Neural cell (in vitro differentiated cells): ENCODE measurements around the gene TMEM205. TPM values are rescaled to one million over a fixed set of nuclear protein-coding genes. Genes with fewer than 3 reads are reported as not detected.
A peak's percentile ranks its signal among the peaks of the same experiment; 100 is the strongest.

Experiments used
- H2AFZ ChIP-seq: fragments of 200-600, 300-800 bp; sonication (generic), shearing (Covaris generic); 2 replicates; pipeline ENCODE4 v1.6.0; 2014; ENCODE audit warnings: low read depth, mild to moderate bottlenecking, antibody characterized with exemption, low read length, moderate library complexity
- H3F3A ChIP-seq: fragments of 200-600 bp; shearing (Covaris generic); 2 replicates; pipeline ENCODE4 v1.6.1; 2016; ENCODE audit warnings: mild to moderate bottlenecking, moderate library complexity, mixed read lengths, antibody characterized with exemption, low read length; ENCODE audit not compliant: insufficient read depth, poor library complexity, severe bottlenecking
- H3K27ac ChIP-seq: fragments of 200-600, 300-800 bp; sonication (generic), shearing (Covaris generic); 2 replicates; pipeline ENCODE4 v1.5.1; 2014; ENCODE audit warnings: mild to moderate bottlenecking, low read length, moderate library complexity
- H3K27me3 ChIP-seq: fragments of 300-800, 200-600 bp; sonication (generic), shearing (Covaris generic); 2 replicates; pipeline ENCODE4 v1.6.0; 2014; ENCODE audit warnings: mild to moderate bottlenecking, low read depth, low read length, moderate library complexity; ENCODE audit not compliant: insufficient read depth
- H3K36me3 ChIP-seq: fragments of 300-800, 200-600 bp; sonication (generic), shearing (Covaris generic); 2 replicates; pipeline ENCODE4 v1.5.1; 2014; ENCODE audit warnings: mild to moderate bottlenecking, antibody characterized with exemption, low read length, moderate library complexity; ENCODE audit not compliant: insufficient read depth
- H3K4me2 ChIP-seq: fragments of 300-800, 200-600 bp; sonication (generic), shearing (Covaris generic); 2 replicates; pipeline ENCODE4 v1.6.0; 2014; ENCODE audit warnings: mild to moderate bottlenecking, low read length
- H3K4me3 ChIP-seq: fragments of 300-800, 200-600 bp; sonication (generic), shearing (Covaris generic); 2 replicates; pipeline ENCODE4 v1.5.1; 2014; ENCODE audit warnings: mild to moderate bottlenecking, low read length, moderate library complexity
- H3K79me2 ChIP-seq: fragments of 200-600 bp; shearing (Covaris generic); replicated peaks from 2 replicates; pipeline ENCODE4 v1.6.0; 2014; ENCODE audit warnings: mild to moderate bottlenecking, low read length, moderate library complexity; ENCODE audit not compliant: insufficient read depth
- H3K9ac ChIP-seq: fragments of 300-800, 200-600 bp; sonication (generic), shearing (Covaris generic); 2 replicates; pipeline ENCODE4 v1.6.1; 2016; ENCODE audit warnings: mild to moderate bottlenecking, low read length, mixed read lengths
- H3K9me2 ChIP-seq: fragments of 200-600 bp; shearing (Covaris generic); 2 replicates; pipeline ENCODE4 v1.6.1; 2016; ENCODE audit warnings: mild to moderate bottlenecking, low read length, mixed read lengths; ENCODE audit not compliant: insufficient read depth
- H3K9me3 ChIP-seq: fragments of 200-600, 300-800 bp; sonication (generic), shearing (Covaris generic); 2 replicates; pipeline ENCODE4 v1.6.1; 2016; ENCODE audit warnings: mild to moderate bottlenecking, mixed run types, low read length, moderate library complexity, mixed read lengths
- H4K20me1 ChIP-seq: fragments of 200-600 bp; shearing (Covaris generic); 2 replicates; pipeline ENCODE4 v1.6.1; 2016; ENCODE audit warnings: mild to moderate bottlenecking, mixed run types; ENCODE audit not compliant: insufficient read depth
- EP300 ChIP-seq: fragments of 450-650 bp; conservative IDR thresholded peaks from 2 replicates; pipeline ENCODE4 v1.6.1; 2014; ENCODE audit warnings: antibody characterized with exemption, mild to moderate bottlenecking, moderate library complexity; ENCODE audit not compliant: poor library complexity, severe bottlenecking
- EZH2 ChIP-seq: fragments of 200-600, 300-800 bp; shearing (Covaris generic), sonication (generic); IDR thresholded peaks from 2 replicates; pipeline ENCODE4 v1.6.1; 2014; ENCODE audit warnings: antibody characterized with exemption, low read length, borderline replicate concordance, mild to moderate bottlenecking; ENCODE audit not compliant: insufficient read depth, poor library complexity, severe bottlenecking
- MXI1 ChIP-seq: fragments of 450-650 bp; conservative IDR thresholded peaks from 2 replicates; pipeline ENCODE4 v1.6.1; 2014; ENCODE audit warnings: antibody characterized with exemption, mild to moderate bottlenecking; ENCODE audit not compliant: poor library complexity, severe bottlenecking
- POLR2AphosphoS5 ChIP-seq: IDR thresholded peaks from 2 replicates; pipeline ENCODE4 v1.6.1; 2012
- RAD21 ChIP-seq: fragments of 450-650 bp; conservative IDR thresholded peaks from 2 replicates; pipeline ENCODE4 v1.6.1; 2014; ENCODE audit warnings: antibody characterized with exemption, mild to moderate bottlenecking, moderate library complexity
- SMC3 ChIP-seq: fragments of 450-650 bp; conservative IDR thresholded peaks from 2 replicates; pipeline ENCODE4 v1.6.1; 2014; ENCODE audit warnings: antibody characterized with exemption, mild to moderate bottlenecking, moderate library complexity; ENCODE audit not compliant: poor library complexity
- TAF1 ChIP-seq: IDR thresholded peaks from 2 replicates; pipeline ENCODE4 v1.6.1; 2012; ENCODE audit warnings: low read depth
- polyA plus RNA-seq: library from polyadenylated mRNA; depleted of rRNA; stranded (reverse); fragments of >200 nt; gene quantifications from 2 replicates; pipeline ENCODE4 v1.2.3, GENCODE V29; 2014
- TF ChIP-seq, protein P1 (sequence below): fragments of 450-650 bp; IDR thresholded peaks from 2 replicates; pipeline ENCODE4 v1.5.1; 2014; ENCODE audit warnings: antibody characterized with exemption, mild to moderate bottlenecking, moderate library complexity; ENCODE audit not compliant: poor library complexity, severe bottlenecking
- TF ChIP-seq, protein P2 (sequence below): IDR thresholded peaks from 2 replicates; pipeline ENCODE4 v1.6.1; 2012; ENCODE audit warnings: borderline replicate concordance

TMEM205 gene
- polyA plus RNA-seq, 1 donor from 2014 or later: 136 TPM

DNA sequence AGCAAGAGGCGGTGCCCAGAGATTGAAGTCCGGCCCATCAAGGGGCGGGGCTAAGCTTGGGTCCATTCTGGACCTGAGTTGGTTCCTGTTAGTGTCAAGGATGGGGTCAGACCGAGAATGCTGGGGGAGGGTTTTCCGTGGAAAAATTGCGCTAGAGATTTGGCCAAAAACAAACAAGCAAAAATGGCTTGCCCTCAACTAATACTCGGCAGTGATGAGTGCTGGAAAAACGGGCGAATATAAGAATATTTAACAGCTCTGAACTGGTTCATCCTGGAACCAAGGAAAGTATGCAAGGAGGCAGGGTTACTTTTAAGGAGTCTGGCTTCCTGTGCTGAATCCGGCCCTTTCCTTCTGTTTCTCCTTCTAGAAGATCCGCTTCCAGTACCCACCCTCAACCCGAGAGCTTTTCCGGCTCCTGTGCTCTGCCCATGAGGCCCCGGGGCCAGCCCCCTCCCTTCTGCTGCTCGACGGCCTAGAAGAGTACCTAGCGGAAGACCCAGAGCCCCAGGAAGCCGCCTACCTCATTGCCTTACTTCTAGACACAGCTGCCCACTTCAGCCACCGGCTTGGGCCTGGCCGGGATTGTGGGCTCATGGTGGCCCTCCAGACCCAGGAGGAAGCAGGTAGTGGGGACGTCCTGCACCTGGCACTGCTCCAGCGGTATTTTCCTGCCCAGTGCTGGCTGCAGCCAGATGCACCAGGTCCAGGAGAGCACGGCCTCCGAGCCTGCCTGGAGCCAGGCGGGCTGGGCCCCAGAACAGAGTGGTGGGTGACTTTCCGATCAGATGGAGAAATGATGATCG is 29.3 kb upstream of the TMEM205 start:
- H2AFZ ChIP-seq: peak overlapping the region; percentile 36
- H3K9me3 ChIP-seq: no peaks in the 10 kb centered on the region
- TF ChIP-seq EP300 (no peak), SMC3 (no peak), RAD21 (no peak), TAF1 (no peak), POLR2AphosphoS5 (no peak), MXI1 (no peak)
- TF ChIP-seq, protein P1, sequence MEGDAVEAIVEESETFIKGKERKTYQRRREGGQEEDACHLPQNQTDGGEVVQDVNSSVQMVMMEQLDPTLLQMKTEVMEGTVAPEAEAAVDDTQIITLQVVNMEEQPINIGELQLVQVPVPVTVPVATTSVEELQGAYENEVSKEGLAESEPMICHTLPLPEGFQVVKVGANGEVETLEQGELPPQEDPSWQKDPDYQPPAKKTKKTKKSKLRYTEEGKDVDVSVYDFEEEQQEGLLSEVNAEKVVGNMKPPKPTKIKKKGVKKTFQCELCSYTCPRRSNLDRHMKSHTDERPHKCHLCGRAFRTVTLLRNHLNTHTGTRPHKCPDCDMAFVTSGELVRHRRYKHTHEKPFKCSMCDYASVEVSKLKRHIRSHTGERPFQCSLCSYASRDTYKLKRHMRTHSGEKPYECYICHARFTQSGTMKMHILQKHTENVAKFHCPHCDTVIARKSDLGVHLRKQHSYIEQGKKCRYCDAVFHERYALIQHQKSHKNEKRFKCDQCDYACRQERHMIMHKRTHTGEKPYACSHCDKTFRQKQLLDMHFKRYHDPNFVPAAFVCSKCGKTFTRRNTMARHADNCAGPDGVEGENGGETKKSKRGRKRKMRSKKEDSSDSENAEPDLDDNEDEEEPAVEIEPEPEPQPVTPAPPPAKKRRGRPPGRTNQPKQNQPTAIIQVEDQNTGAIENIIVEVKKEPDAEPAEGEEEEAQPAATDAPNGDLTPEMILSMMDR: no peak
- TF ChIP-seq, protein P2, sequence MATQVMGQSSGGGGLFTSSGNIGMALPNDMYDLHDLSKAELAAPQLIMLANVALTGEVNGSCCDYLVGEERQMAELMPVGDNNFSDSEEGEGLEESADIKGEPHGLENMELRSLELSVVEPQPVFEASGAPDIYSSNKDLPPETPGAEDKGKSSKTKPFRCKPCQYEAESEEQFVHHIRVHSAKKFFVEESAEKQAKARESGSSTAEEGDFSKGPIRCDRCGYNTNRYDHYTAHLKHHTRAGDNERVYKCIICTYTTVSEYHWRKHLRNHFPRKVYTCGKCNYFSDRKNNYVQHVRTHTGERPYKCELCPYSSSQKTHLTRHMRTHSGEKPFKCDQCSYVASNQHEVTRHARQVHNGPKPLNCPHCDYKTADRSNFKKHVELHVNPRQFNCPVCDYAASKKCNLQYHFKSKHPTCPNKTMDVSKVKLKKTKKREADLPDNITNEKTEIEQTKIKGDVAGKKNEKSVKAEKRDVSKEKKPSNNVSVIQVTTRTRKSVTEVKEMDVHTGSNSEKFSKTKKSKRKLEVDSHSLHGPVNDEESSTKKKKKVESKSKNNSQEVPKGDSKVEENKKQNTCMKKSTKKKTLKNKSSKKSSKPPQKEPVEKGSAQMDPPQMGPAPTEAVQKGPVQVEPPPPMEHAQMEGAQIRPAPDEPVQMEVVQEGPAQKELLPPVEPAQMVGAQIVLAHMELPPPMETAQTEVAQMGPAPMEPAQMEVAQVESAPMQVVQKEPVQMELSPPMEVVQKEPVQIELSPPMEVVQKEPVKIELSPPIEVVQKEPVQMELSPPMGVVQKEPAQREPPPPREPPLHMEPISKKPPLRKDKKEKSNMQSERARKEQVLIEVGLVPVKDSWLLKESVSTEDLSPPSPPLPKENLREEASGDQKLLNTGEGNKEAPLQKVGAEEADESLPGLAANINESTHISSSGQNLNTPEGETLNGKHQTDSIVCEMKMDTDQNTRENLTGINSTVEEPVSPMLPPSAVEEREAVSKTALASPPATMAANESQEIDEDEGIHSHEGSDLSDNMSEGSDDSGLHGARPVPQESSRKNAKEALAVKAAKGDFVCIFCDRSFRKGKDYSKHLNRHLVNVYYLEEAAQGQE: no peak
- H3K27me3 ChIP-seq: no peaks in the 10 kb centered on the region
- H3K9me2 ChIP-seq: no peaks in the 10 kb centered on the region
- H3K4me3 ChIP-seq: peak overlapping the region; percentile 71
- peak overlapping the region; percentile 43 for H3K4me2 ChIP-seq
- peaks cover 9% of the 10 kb centered on the region for H3F3A ChIP-seq
- no peaks in the 10 kb centered on the region for H3K79me2 ChIP-seq
- H4K20me1 ChIP-seq: no peaks in the 10 kb centered on the region
- peak overlapping the region; percentile 66 for H3K9ac ChIP-seq
- H3K27ac ChIP-seq: peak overlapping the region; percentile 100
- no peaks in the 10 kb centered on the region for H3K36me3 ChIP-seq

DNA sequence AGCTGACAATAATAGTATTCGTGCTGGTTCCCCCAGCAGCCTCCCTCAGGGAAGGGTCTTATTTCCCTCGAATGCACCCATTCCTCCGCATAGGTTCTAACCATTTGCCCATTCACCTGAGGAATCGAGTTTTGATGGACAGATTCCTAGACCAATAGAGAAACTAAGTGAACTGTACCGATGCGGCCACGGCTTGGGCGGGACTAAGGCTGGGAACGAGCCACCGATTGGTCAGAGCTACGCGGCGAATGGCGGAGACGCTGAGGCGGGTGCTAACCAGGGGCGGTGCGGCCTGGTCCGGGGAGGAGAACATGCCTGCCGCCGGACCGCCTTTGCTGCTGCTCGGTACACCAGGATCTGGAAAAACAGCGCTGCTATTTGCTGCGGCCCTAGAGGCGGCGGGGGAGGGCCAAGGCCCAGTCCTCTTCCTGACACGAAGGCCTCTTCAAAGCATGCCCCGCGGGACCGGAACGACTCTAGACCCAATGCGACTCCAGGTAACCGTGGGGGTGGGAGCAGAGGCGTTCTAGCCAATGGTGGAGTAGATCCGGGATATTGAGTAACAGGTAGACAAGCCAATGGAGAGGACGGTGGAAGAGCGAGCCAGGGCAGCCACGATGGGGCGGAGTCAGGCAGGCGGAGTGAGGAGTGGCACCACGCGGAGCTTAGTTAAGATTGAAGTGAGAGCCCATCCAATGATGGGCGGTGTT is 28.5 kb upstream of the TMEM205 start, which contains the start of gene SWSAP1:
Gene SWSAP1, plus strand, starts transcription at position 234 of the 710 bp plus-strand sequence. Its CDS starts 15 bp downstream, at position 249.
- peak within 1 kb of the TSS; percentile 94 for H3K9ac ChIP-seq
- H3K79me2 ChIP-seq: no peaks in the 10 kb centered on the region
- no peaks in the 10 kb centered on the region for H3K9me3 ChIP-seq
- H3K27ac ChIP-seq: peak within 1 kb of the TSS; percentile 100
- H3K4me2 ChIP-seq: peak within 1 kb of the TSS; percentile 93
- H3K4me3 ChIP-seq: peak within 1 kb of the TSS; percentile 71
- H4K20me1 ChIP-seq: no peaks in the 10 kb centered on the region
- peak within 1 kb of the TSS; percentile 65 for H2AFZ ChIP-seq
- no peaks in the 10 kb centered on the region for H3K9me2 ChIP-seq
- no peaks in the 10 kb centered on the region for H3K27me3 ChIP-seq
- peaks cover 9% of the 10 kb centered on the region for H3F3A ChIP-seq
- TF ChIP-seq RAD21 (peak; percentile 40), EZH2 (no peak), TAF1 (peak; percentile 84), MXI1 (peak; percentile 88), SMC3 (peak; percentile 39), POLR2AphosphoS5 (peak; percentile 92), EP300 (peak; percentile 63)
- TF ChIP-seq, protein P1: peak; percentile 39
- TF ChIP-seq, protein P2: peak; percentile 89
- H3K36me3 ChIP-seq: no peaks in the 10 kb centered on the region
